CD4-positive, alpha-beta T cell treated with Interleukin-15 for 1 hour (primary cell): ENCODE measurements around the gene NUP210.

Source experiments
- DNase-seq: peaks from one replicate; pipeline ENCODE4 v3.0.0-alpha.2; 2020

Gene NUP210

DNA sequence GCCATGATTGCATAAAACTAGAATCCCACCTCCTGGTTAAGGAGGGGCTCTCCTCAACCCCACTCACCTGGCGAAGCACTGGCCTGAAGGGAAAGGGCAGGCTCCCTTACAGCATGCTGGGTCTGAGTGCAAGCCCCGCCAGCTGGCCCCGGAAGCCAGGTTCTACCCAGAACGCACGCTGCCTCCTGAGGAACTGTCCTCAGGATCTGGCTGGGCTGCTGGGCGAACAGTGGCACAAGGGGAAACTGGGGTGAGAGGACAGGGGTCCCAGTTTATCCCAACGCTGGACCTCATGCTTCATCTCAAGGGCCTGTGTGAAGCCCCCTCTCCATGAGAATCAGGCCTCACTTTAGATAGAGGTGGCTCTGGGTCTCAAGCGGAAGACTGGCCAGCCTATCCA, 47.5 kb downstream of the NUP210 start:
- DNase-seq = no peak

- no peak for DNase-seq
Measured at GRCh38 chr3:13372126-13372525, 48.0 kb downstream of the NUP210 start.

- DNase-seq = no peak
Measured at GRCh38 chr3:13371100-13372075, 48.7 kb downstream of the NUP210 start.

GRCh38 chr3:13370609-13371008, 49.5 kb downstream of the NUP210 start:
- no peak for DNase-seq

- no peak for DNase-seq
Measured at GRCh38 chr3:13370055-13370454, 50.1 kb downstream of the NUP210 start.

GRCh38 chr3:13368834-13369233, 51.3 kb downstream of the NUP210 start:
- no peak for DNase-seq

GRCh38 chr3:13367728-13368127, 52.4 kb downstream of the NUP210 start:
- DNase-seq = no peak

DNA sequence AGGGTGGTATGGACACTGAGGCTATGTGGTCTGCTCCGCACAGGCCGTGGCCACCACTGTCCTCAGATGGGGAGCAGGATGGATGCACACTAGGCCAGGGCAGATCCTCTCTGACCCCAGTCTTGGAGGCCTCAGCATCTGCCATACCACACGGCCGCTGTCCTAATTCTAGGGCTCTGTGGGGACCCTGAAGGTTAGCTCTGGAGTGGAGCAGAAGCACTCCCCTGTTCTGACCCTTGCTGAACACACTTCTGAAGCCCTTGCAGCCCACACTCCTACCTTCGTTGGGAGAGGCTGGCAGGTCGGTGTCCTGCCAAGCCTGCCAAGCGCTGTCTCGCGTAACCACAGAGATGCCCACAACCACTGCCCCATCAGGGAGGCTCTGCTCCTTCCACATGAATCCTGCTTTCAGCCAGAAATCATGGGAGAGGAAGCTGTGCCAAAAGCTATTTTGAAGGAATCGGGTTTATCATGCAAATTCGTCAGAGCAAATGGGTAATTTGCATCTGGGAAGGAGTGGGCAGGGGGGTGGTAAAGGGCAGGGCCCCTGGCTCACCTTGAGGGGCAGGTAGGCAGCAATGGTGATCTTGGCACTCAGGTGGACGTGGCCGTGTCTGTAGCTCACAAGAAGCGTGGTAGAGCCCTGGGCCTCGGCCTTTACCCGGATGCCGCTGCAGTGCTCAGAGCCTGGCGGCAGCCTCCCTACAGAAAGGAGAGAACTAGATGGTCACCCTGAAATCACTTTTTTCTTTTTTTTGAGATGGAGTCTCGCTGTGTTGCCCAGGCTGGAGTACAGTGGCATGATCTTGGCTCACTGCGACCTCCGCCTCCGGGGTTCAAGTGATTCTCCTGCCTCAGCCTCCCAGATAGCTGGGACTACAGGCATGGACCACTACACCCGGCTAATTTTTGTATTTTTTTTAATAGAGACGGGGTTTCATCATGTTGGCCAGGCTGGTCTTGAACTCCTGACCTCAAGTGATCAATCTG, 54.4 kb downstream of the NUP210 start:
- DNase-seq = no peak

DNA sequence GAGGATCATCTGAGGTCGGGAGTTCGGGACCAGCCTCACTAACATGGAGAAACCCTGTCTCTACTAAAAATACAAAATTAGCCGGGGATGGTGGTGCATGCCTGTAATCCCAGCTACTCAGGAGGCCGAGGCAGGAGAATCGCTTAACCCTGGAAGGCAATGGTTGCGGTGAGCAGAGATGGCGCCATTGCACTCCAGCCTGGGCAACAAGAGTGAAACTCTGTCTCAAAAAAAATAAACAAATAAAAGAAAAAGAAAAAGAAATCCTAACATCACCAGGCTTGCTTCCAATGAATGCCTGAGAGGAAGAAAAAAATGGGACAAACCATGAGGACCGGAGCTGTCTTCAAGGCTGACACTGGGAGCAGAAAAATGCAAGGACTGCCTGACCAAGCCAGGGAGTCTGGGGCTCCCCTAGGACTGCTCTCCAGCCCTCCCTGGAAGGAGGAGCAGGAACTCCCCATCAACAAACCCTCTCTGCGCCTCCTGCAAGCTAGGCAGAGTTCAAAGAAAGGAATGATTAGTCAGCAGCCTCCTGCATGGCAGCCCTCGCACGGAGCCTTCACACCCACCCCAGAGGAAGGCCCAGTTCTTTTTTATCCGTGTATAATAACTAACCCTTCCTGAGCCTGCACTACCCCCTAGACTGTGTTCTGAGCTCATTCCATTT, 55.4 kb downstream of the NUP210 start:
- no peak for DNase-seq

DNA sequence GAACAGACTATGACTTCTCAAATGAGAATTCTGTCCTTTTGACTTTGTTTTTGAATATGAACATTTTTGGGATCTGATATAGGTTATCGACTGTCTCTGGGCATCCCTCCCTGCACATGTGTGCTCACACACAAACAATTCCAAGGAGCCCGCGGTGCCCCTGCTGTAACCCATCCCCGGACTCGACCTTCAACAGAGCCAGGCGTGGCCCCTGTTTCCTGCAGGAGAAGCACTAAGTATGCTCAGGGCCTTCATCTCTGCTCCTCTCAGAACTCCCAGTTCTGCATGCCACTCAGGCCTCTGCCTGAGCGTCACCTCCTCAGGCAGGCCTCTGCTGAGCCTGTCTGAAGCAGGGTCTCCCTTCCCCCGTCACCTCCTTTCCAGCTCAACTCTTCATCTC, 57.6 kb downstream of the NUP210 start:
- no peak for DNase-seq

- DNase-seq = no peak
Measured at GRCh38 chr3:13359916-13360315, 60.2 kb downstream of the NUP210 start.

GRCh38 chr3:13358643-13359042, 61.5 kb downstream of the NUP210 start:
- DNase-seq = no peak

DNA sequence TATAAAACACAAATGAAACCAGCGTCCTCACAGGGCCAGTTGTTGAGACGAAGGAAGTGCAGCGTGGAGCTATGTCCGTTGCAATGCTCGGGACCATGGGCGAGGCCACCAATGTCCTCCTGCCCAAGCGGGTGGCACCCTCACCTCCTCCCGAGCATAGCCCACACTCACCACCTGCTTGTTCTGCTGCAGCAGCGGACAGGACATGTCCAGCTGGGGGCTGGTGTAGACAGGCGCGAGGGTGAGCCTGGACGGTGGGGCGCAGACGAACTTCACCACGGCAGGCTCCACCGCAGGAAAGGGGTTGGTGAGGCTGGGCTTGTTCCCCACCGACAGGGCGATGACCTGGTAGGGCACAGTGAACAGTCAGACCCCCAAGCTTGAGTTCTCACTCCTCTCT, 62.1 kb downstream of the NUP210 start:
- no peak for DNase-seq

- no peak for DNase-seq
Measured at GRCh38 chr3:13357074-13357473, 63.0 kb downstream of the NUP210 start.

GRCh38 chr3:13353936-13354542, 66.1 kb downstream of the NUP210 start:
- no peak for DNase-seq

DNA sequence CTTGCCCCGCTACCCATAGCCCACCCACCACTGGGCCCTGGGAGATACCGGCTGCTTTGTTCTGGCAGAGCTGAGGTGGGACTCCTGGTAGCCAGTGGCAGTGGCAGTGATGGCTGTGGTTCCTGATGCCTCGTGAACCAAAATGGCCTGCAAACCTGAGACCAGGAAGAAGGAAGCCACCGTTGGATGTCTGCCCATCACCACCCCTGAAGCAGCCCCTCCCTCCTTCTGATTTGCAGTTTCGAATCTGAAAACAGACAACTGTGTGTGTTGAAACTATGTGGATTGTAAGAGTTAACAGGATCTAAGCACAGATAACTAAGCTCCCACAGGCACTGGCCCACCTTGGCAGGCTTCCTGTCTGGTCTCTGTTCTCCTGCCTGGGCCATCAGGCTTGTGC, 66.6 kb downstream of the NUP210 start:
- no peak for DNase-seq

- DNase-seq = peak; percentile 35
Measured at GRCh38 chr3:13352621-13353131, 67.4 kb downstream of the NUP210 start.

GRCh38 chr3:13349823-13350222, 70.3 kb downstream of the NUP210 start:
- no peak for DNase-seq

- DNase-seq = no peak
Measured at GRCh38 chr3:13348661-13349396, 71.3 kb downstream of the NUP210 start.

GRCh38 chr3:13348100-13348499, 72.0 kb downstream of the NUP210 start:
- DNase-seq = no peak

- no peak for DNase-seq
Measured at GRCh38 chr3:13347390-13347950, 72.7 kb downstream of the NUP210 start.
